ENCODE results near the gene SLC39A11. TPM values are rescaled to one million over a fixed set of nuclear protein-coding genes. Genes with fewer than 3 reads are reported as not detected.
A peak's percentile ranks its signal among the peaks of the same experiment; 100 is the strongest.

The SLC39A11 gene
- total RNA-seq, 1 experiment from 2014 or later, result 46.4 TPM

- Histone ChIP-seq H3K9me2 (ENCODE audit: insufficient read depth) (no peaks in the 10 kb centered on the region), H3K4me3 (replicated peaks in 1 of 2; ENCODE audit: low read depth in 1 of 2, low read length in 2 of 2) (no peak overlapping the region), H3K27me3 (ENCODE audit: insufficient read depth, low read length) (no peaks in the 10 kb centered on the region), H3K4me2 (ENCODE audit: low read length) (no peak overlapping the region; the same call in 1 of the 2 replicates), H2AFZ (ENCODE audit: low read depth, low read length, poor library complexity, severe bottlenecking) (peak overlapping the region; percentile 14), H3K36me3 (ENCODE audit: control insufficient read depth in 1 of 2, insufficient read depth in 2 of 2, low read length in 2 of 2) (no peaks in the 10 kb centered on the region), H4K20me1 (ENCODE audit: insufficient read depth) (no peaks in the 10 kb centered on the region), H3K4me1 (ENCODE audit: control insufficient read depth in 1 of 2, insufficient read depth in 2 of 2, low read length in 2 of 2) (peaks cover 0 to 4% of the 10 kb centered on the region in 2 experiments; a peak in 1 of 4 replicates), H3K79me2 (ENCODE audit: insufficient read depth, low read length) (no peaks in the 10 kb centered on the region), H3K9me3 (ENCODE audit: control insufficient read depth in 1 of 2, insufficient read depth in 1 of 2, low read depth in 1 of 2, low read length in 2 of 2) (no peaks in the 10 kb centered on the region), H3K9ac (ENCODE audit: low read length) (no peak overlapping the region), H3K27ac (ENCODE audit: low read depth, low read length) (no peak overlapping the region)
- no TSS peak for BruUV-seq (replicated peaks)
- DNase-seq (ENCODE audit: low read depth, low spot score), result peak; percentile 8
- ChIA-PET CTCF (interaction anchor here (0.7 kb wide), 1 partner anchor 271 kb away, joined by 3 read pairs; no protein-coding TSS in a partner anchor), POLR2A (no interaction called here), RAD21 (ENCODE audit: low non-redundant PET in 1 of 2, low total read pairs in 2 of 2, uncharacterized antibody in 2 of 2, unreplicated experiment in 2 of 2) (no interaction called here)
- intact Hi-C loops (cut with micrococcal nuclease), result no loop called here
- 0 out of 2 replicates have a peak, but pooled peaks have one; percentile 31 for TF ChIP-seq CBX3 (IDR thresholded peaks at IDR 0.05; ENCODE audit: low read depth)
- no peak for TF ChIP-seq EZH2 (IDR thresholded peaks at IDR 0.05)
- 0 out of 6 replicates have a peak, but pooled peaks of 1 of the 3 experiments have one; percentile 13 for TF ChIP-seq CTCF (IDR thresholded peaks at IDR 0.05 in 2 of 3, conservative IDR thresholded peaks at IDR 0.05 in 1 of 3; ENCODE audit: borderline replicate concordance in 1 of 3, insufficient read depth in 1 of 3, low read depth in 2 of 3, low read length in 2 of 3)
- no peak for TF ChIP-seq EGR1 (IDR thresholded peaks at IDR 0.05; ENCODE audit: low read depth)
- 0 out of 2 replicates have a peak, but pooled peaks have one; percentile 31 for TF ChIP-seq MAX (IDR thresholded peaks at IDR 0.05)
- peak; percentile 77 for TF ChIP-seq ELF1 (IDR thresholded peaks at IDR 0.05; ENCODE audit: borderline replicate concordance, low read depth)
- no peak for TF ChIP-seq SRF (IDR thresholded peaks at IDR 0.05; ENCODE audit: low read depth)
- TF ChIP-seq YY1 (IDR thresholded peaks at IDR 0.05; ENCODE audit: extremely low read depth, insufficient replicate concordance, low read depth, low read length), result no peak
- ATAC-seq, result peak; percentile 79
These were observed 41.6 kb upstream of the SLC39A11 start for GRCh38 chr17:73133911-73134649.
